ENCODE results near the gene PNMA1.
"Not testable (repeated sequence)": the region's sequence is repeated elsewhere in the genome, so short reads cannot be mapped to it uniquely, and the experiment has no call there.

The PNMA1 gene

GRCh38 chr14:73715707-73716106 is 1.5 kb upstream of the PNMA1 start:
- DNase-seq, result peak; percentile 29

GRCh38 chr14:73714656-73715081 is 485 bp upstream of the PNMA1 start:
- no peak for DNase-seq

- no peak for DNase-seq
Measured at GRCh38 chr14:73713206-73713802, 880 bp downstream of the PNMA1 start.

GRCh38 chr14:73712540-73713180 is 1.5 kb downstream of the PNMA1 start:
- DNase-seq, result peak; percentile 54

GRCh38 chr14:73712071-73712506 is 2.1 kb downstream of the PNMA1 start:
- peak; percentile 28 for DNase-seq

- peak; percentile 45 for DNase-seq
Measured at GRCh38 chr14:73710737-73711136, 3.4 kb downstream of the PNMA1 start.

GRCh38 chr14:73709904-73710469 is 4.2 kb downstream of the PNMA1 start:
- peak; percentile 22 for DNase-seq

- DNase-seq, result not testable (repeated sequence)
Measured at GRCh38 chr14:73708076-73708475, 6.1 kb downstream of the PNMA1 start.

GRCh38 chr14:73700325-73700724 is 13.9 kb downstream of the PNMA1 start:
- DNase-seq, result no peak

GRCh38 chr14:73696466-73697400 is 17.5 kb downstream of the PNMA1 start:
- DNase-seq, result no peak

- DNase-seq, result no peak
Measured at GRCh38 chr14:73695997-73696396, 18.2 kb downstream of the PNMA1 start.

- DNase-seq, result no peak
Measured at GRCh38 chr14:73695082-73695481, 19.1 kb downstream of the PNMA1 start.

GRCh38 chr14:73694083-73694482 is 20.1 kb downstream of the PNMA1 start:
- DNase-seq, result no peak

GRCh38 chr14:73686901-73687300 is 27.3 kb downstream of the PNMA1 start:
- DNase-seq, result no peak

- no peak for DNase-seq
Measured at GRCh38 chr14:73685328-73685727, 28.9 kb downstream of the PNMA1 start.

GRCh38 chr14:73684627-73685026 is 29.6 kb downstream of the PNMA1 start:
- no peak for DNase-seq

- DNase-seq, result no peak
Measured at GRCh38 chr14:73680821-73681220, 33.4 kb downstream of the PNMA1 start.

GRCh38 chr14:73678698-73679097 is 35.5 kb downstream of the PNMA1 start:
- no peak for DNase-seq

- DNase-seq, result no peak
Measured at GRCh38 chr14:73674986-73675385, 39.2 kb downstream of the PNMA1 start.

- no peak for DNase-seq
Measured at GRCh38 chr14:73667854-73668253, 46.3 kb downstream of the PNMA1 start.

- no peak for DNase-seq
Measured at GRCh38 chr14:73666583-73666982, 47.6 kb downstream of the PNMA1 start.

GRCh38 chr14:73665130-73665529 is 49.1 kb downstream of the PNMA1 start:
- no peak for DNase-seq

GRCh38 chr14:73663548-73664212 is 50.5 kb downstream of the PNMA1 start:
- no peak for DNase-seq
